NCI-H2029 treated with DMSO at 0.1 percent for 48 hours (cell line): ENCODE measurements around the gene PCDH9.
"Not testable (repeated sequence)": the region's sequence is repeated elsewhere in the genome, so short reads cannot be mapped to it uniquely, and the experiment has no call there.

ENCODE experiments used
- DNase-seq: peaks from one replicate; lab custom pipeline; 2025; lab: John Stamatoyannopoulos, UW

PCDH9 gene

GRCh38 chr13:66262330-66262729, 967.8 kb downstream of the PCDH9 start:
- DNase-seq, result no peak

DNA sequence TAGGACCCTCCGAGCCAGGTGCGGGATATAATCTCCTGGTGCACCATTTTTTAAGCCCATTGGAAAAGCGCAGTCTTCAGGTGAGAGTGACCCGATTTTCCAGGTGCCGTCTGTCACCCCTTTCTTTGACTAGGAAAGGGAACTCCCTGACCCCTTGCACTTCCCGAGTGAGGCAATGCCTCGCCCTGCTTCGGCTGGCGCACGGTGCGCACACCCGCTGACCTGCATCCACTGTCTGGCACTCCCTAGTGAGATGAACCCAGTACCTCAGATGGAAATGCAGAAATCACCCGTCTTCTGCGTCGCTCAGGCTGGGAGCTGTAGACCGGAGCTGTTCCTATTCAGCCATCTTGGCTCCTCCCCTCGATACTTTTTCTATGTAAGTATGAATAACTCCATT, 970.7 kb downstream of the PCDH9 start:
- DNase-seq, result not testable (repeated sequence)
